ENCODE data around the gene RXRG. TPM values are rescaled to one million over a fixed set of nuclear protein-coding genes. Genes with fewer than 3 reads are reported as not detected.
A peak's percentile ranks its signal among the peaks of the same experiment; 100 is the strongest.

RXRG gene
- total RNA-seq, 1 donor from 2014 or later = 9.1 TPM

DNA sequence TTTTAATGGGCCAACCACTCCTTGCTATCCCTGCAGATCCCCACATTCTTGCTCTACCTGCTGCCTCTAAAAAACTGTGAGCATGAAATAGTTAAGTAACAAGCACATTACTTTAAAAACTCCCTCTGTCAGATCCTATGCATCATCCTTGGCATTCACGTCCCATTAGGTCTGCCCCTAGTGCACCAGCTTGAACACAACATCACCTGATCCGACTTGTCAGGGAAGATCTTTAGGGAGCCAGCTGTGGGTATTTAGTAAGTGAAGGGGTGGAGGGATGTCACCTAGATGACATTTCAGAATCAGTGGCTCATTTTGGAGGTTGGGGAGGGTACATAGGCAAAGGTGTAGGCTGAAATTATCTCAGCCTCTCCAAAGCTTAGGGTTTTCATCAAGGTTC is 33.5 kb downstream of the RXRG start:
- no peak for DNase-seq
- Histone ChIP-seq H3K9me3 (no peaks in the 10 kb centered on the region), H3K4me3 (no peak overlapping the region), H3K27me3 (no peaks in the 10 kb centered on the region), H3K27ac (no peak overlapping the region), H3K36me3 (no peaks in the 10 kb centered on the region), H3K4me1 (no peaks in the 10 kb centered on the region)
- TF ChIP-seq, protein P1, sequence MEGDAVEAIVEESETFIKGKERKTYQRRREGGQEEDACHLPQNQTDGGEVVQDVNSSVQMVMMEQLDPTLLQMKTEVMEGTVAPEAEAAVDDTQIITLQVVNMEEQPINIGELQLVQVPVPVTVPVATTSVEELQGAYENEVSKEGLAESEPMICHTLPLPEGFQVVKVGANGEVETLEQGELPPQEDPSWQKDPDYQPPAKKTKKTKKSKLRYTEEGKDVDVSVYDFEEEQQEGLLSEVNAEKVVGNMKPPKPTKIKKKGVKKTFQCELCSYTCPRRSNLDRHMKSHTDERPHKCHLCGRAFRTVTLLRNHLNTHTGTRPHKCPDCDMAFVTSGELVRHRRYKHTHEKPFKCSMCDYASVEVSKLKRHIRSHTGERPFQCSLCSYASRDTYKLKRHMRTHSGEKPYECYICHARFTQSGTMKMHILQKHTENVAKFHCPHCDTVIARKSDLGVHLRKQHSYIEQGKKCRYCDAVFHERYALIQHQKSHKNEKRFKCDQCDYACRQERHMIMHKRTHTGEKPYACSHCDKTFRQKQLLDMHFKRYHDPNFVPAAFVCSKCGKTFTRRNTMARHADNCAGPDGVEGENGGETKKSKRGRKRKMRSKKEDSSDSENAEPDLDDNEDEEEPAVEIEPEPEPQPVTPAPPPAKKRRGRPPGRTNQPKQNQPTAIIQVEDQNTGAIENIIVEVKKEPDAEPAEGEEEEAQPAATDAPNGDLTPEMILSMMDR (IDR thresholded peaks at IDR 0.05) = no peak
- intact Hi-C loops (cut with DNase I) = no loop called here
- ATAC-seq = no peak

- DNase-seq = no peak
- TF ChIP-seq, protein P1 (IDR thresholded peaks at IDR 0.05) = no peak
- H3K4me1 ChIP-seq = no peaks in the 10 kb centered on the region
- no peak overlapping the region for H3K27ac ChIP-seq
- no peak overlapping the region for H3K4me3 ChIP-seq
- intact Hi-C loops (cut with DNase I) = no loop called here
- no peaks in the 10 kb centered on the region for H3K27me3 ChIP-seq
- no peaks in the 10 kb centered on the region for H3K9me3 ChIP-seq
- no peaks in the 10 kb centered on the region for H3K36me3 ChIP-seq
- ATAC-seq = no peak
Observed at GRCh38 chr1:165409657-165410358, 35.1 kb downstream of the RXRG start.

DNA sequence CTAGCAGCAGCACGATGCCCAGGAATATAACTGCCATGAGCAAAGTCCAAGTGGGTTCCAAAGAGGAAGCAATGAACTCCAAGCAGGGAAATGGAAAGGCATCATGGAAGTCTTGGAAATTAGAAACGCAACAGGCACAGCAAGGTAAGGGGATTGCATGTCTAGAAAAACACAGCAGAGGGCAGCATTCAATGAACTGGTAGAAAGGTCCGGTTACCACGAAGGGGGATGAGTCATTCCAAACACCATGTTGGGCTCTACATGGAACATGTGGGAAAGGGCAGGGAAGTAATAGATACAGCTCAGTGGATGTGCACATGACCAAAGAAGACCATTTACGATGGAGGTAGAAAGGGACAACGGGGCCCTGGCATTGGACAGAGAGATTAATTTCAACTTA is 36.4 kb downstream of the RXRG start:
- H3K4me3 ChIP-seq = no peak overlapping the region
- H3K27me3 ChIP-seq = no peaks in the 10 kb centered on the region
- intact Hi-C loops (cut with DNase I) = no loop called here
- no peak for DNase-seq
- H3K36me3 ChIP-seq = no peaks in the 10 kb centered on the region
- no peak overlapping the region for H3K27ac ChIP-seq
- TF ChIP-seq, protein P1 (IDR thresholded peaks at IDR 0.05) = peak; percentile 43
- ATAC-seq = peak; percentile 78
- no peaks in the 10 kb centered on the region for H3K9me3 ChIP-seq
- no peaks in the 10 kb centered on the region for H3K4me1 ChIP-seq

DNA sequence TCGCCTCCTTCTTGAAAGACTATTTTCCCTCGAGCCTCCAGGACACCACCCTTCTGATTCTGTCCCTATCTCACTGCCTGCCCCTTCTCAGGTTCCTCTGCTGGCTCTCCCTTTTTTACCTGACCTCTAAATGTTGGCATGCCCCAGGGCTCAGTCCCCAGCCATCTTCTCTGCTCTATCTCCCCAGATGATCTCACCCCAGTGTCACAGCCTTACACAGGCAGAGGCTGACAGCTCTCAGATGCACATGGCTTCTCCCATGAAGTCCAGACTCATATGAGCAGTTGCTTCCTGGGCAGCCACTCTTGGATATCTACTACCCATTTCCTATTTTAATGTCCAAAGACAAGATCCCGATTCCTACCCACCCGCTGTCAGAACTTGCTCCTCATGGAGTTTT is 37.5 kb downstream of the RXRG start:
- TF ChIP-seq, protein P1 (IDR thresholded peaks at IDR 0.05) = no peak
- intact Hi-C loops (cut with DNase I) = no loop called here
- H3K36me3 ChIP-seq = no peaks in the 10 kb centered on the region
- ATAC-seq = no peak
- H3K27ac ChIP-seq = no peak overlapping the region
- no peaks in the 10 kb centered on the region for H3K4me1 ChIP-seq
- no peaks in the 10 kb centered on the region for H3K9me3 ChIP-seq
- H3K27me3 ChIP-seq = no peaks in the 10 kb centered on the region
- H3K4me3 ChIP-seq = no peak overlapping the region
- no peak for DNase-seq

DNA sequence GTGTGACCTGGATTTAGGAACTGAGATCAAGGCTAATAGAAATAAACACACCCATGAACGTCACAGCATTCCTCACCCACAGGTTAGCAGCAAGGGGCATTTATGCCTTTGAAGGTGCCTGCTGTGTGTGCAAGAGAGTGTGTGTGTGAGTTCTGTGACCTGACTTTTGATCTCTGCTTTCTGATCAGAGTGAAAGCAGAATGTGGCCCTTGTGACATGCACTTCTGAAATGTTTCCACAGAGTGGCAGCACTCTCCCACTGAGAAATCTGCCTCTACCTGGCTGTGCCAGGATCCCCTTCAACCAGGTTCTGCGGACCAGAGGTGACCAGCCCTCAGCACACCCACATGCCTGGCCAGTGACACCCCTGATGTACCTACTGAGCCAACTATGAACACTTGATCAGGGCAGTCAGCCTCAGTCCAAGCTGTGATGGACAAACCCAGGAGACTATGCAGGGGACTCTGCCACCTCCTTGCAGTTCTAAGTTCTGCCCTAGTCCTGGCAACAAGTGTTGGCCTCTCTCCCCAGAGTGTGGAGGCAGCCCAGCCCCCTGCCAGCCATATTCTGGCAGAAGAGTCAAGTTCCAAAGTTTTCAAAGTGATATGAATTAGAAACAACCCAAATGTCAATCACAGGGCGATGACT is 41.0 kb downstream of the RXRG start:
- no peak overlapping the region for H3K4me3 ChIP-seq
- TF ChIP-seq, protein P1 (IDR thresholded peaks at IDR 0.05) = peak; percentile 63
- H3K36me3 ChIP-seq = no peaks in the 10 kb centered on the region
- no peaks in the 10 kb centered on the region for H3K4me1 ChIP-seq
- H3K27ac ChIP-seq = no peak overlapping the region
- intact Hi-C loops (cut with DNase I) = loop anchor here (5.0 kb wide), 1 partner anchor 183 kb away; no protein-coding TSS in a partner anchor
- peak; percentile 82 for ATAC-seq
- no peaks in the 10 kb centered on the region for H3K27me3 ChIP-seq
- H3K9me3 ChIP-seq = no peaks in the 10 kb centered on the region
- DNase-seq = no peak

Data from upper lobe of right lung (tissue), 1 donor.